Fibroblast of the aortic adventitia (primary cell): ENCODE measurements around the gene MCM10. TPM values are rescaled to one million over a fixed set of nuclear protein-coding genes. Genes with fewer than 3 reads are reported as not detected.

Experiments used
- DNase-seq: peaks from one replicate; pipeline ENCODE4 v3.0.0-alpha.2; 2010; ENCODE audit warnings: low read depth
- H3K4me3 ChIP-seq: 2 replicates; pipeline ENCODE4 v1.5.1; 2011; ENCODE audit warnings: low read depth, mild to moderate bottlenecking, control low read depth, low read length, moderate library complexity
- total RNA-seq: library from RNA; depleted of rRNA; stranded (reverse); fragments of >200 nt; gene quantifications from 2 replicates; pipeline ENCODE4 v1.2.3, GENCODE V29; 2012; ENCODE audit warnings: low replicate concordance
- TF ChIP-seq, protein P1 (sequence below): IDR thresholded peaks from 2 replicates; pipeline ENCODE4 v1.5.1; 2011; ENCODE audit warnings: mild to moderate bottlenecking, low read length, control low read depth, inconsistent platforms; ENCODE audit not compliant: insufficient read depth

The MCM10 gene
- total RNA-seq, 1 donor = 19.5 TPM

DNA sequence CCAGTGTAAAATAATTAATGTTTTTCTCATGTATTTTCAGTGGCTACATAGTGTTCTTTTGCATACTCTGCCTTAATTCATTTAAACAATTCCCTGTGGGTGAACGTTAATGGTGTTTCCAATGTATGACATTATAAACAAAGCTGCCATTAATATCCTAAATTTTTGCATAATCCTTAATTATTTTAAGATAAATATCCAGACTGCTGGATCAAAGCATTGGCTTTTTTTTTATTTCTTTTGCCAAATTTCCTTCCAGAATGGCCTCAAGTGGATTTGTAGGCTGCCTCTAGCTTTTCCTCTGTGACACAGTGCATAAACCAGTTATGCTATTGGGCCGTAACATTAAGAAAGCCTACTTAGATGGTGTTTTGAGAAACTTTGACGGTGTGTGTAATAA, 29.5 kb downstream of the MCM10 start:
- H3K4me3 ChIP-seq = no peak overlapping the region
- TF ChIP-seq, protein P1, sequence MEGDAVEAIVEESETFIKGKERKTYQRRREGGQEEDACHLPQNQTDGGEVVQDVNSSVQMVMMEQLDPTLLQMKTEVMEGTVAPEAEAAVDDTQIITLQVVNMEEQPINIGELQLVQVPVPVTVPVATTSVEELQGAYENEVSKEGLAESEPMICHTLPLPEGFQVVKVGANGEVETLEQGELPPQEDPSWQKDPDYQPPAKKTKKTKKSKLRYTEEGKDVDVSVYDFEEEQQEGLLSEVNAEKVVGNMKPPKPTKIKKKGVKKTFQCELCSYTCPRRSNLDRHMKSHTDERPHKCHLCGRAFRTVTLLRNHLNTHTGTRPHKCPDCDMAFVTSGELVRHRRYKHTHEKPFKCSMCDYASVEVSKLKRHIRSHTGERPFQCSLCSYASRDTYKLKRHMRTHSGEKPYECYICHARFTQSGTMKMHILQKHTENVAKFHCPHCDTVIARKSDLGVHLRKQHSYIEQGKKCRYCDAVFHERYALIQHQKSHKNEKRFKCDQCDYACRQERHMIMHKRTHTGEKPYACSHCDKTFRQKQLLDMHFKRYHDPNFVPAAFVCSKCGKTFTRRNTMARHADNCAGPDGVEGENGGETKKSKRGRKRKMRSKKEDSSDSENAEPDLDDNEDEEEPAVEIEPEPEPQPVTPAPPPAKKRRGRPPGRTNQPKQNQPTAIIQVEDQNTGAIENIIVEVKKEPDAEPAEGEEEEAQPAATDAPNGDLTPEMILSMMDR = no peak
- no peak for DNase-seq

DNA sequence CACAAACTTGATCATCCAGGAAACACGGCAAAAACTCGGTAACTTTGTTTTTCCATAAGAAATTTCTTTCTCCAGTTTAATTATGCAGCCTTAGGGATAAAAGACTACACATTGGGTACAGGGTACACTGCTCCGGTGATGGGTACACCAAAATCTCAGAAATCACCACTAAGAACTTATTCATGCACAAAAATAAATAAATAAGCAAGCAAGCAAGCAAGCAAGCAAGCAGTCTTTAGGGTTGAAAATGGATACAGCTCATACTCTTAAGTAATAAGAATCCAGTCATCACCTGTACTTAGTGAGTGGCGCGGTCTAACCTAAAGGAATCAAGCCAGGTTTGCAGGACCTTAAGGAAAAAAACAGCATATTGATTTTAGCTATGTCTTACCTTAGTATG, 30.0 kb downstream of the MCM10 start:
- TF ChIP-seq, protein P1 = no peak
- no peak for DNase-seq
- H3K4me3 ChIP-seq = no peak overlapping the region

DNA sequence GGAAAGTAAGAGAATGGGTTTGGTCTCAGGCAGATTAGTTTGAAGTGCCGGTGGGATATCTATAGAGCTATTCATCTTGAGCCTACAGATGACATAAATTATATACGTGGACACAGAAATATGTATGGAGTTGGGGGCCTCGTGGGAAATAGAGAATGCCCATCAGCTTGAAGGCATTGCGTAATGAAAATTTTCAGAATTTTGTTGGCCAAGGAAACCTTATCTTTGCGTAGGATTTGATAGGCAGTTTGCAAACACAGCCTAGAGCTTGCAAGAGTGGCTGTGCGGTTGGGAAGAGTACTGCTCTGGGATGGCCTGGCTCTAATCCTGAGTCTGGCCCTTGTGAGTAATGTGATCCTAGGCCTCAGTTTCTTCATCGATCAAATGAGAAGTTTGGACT, 32.3 kb downstream of the MCM10 start:
- DNase-seq = peak; percentile 28
- H3K4me3 ChIP-seq = no peak overlapping the region
- TF ChIP-seq, protein P1 = no peak

DNA sequence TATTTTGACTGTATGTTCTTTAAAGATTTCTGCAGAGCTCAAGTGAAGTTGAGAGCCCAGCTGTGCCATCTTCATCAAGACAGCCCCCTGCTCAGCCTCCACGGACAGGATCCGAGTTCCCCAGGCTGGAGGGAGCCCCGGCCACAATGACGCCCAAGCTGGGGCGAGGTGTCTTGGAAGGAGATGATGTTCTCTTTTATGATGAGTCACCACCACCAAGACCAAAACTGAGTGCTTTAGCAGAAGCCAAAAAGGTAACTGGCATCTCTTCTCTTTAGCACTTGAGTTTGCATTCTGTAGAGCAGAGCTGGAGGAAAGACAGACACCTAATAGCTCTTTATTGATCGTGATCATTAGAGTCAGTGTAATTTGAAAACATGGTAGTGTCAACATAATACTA, 33.7 kb downstream of the MCM10 start:
- no peak for DNase-seq
- TF ChIP-seq, protein P1 = no peak
- no peak overlapping the region for H3K4me3 ChIP-seq

DNA sequence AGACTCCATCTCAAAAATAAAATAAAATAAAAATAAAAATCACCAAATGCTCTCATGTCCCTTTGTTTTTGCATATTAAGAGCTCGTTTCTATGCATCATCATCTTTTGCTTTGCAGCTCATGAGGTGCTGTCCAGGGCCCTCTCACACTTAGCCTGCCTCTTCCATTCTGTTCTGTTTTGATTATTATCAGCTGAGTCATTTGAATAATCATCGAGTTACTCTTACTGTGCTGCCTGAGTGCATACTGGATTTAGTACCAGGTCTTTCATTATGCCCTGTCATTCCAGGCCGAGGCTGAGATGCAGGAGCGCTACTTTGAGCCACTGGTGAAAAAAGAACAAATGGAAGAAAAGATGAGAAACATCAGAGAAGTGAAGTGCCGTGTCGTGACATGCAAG, 39.8 kb downstream of the MCM10 start:
- no peak overlapping the region for H3K4me3 ChIP-seq
- TF ChIP-seq, protein P1 = no peak
- DNase-seq = peak; percentile 18

DNA sequence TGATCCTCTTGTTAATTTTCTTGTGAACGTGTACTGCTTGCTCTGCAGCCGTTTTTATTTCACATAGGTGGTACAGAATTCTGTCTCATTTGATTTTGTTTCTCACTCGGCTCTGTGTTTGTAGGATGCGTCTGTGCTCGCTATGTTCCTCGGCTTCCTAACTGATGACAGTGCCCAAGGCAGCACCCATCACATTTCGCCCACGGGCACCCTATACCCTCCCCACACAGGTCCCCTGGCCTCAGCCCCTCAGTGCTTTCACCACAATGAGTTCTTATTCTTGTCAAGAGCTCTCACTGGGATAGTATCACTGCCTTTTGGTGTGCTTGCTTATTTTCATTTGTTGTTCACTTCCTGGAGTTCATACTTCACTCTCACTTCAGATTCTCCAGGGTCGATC, 44.7 kb downstream of the MCM10 start:
- DNase-seq = no peak
- TF ChIP-seq, protein P1 = no peak
- H3K4me3 ChIP-seq = no peak overlapping the region
